Measurements from ENCODE around the gene ENO2.
"Not testable (repeated sequence)": the region's sequence is repeated elsewhere in the genome, so short reads cannot be mapped to it uniquely, and the experiment has no call there.

ENO2 gene

GRCh38 chr12:6904280-6905276 lies 9.8 kb upstream of the ENO2 start, which contains the start of gene LRRC23:
Gene LRRC23, plus strand, starts transcription at chr12:6904822. Its CDS starts 812 bp downstream, at chr12:6905634.
- in situ Hi-C loops (cut with HindIII; ENCODE audit: low pct_ligation_motif_present, low sequenced_read_pairs), result no loop called here

DNA sequence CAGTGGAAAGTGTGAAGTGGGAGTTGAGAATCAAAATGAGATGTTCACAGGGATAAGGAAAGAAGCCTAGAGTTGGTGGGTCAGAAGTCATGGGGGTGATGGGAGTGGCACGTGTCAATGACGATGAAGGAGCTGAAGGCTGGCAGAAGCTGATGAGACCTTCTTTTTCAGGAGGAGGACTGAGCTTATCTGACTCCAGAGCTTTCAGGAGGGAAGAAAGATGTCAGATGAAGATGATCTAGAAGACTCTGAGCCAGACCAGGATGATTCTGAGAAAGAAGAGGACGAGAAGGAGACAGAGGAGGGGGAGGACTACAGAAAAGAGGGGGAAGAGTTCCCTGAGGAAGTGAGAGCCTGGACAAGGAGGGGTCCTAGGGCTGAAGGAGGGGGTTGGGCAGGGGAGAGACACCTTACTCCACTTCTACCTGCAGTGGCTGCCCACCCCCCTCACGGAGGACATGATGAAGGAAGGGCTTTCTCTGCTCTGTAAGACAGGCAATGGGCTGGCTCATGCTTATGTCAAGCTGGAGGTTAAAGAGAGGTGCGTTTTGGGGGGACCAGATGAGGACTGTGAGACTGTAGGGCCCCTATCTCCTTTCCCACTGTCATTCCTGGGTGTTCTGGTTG lies 8.9 kb upstream of the ENO2 start:
- in situ Hi-C loops (cut with HindIII; ENCODE audit: low pct_ligation_motif_present, low sequenced_read_pairs), result no loop called here
- Histone ChIP-seq H3K27me3 (replicated peaks) (no peaks in the 10 kb centered on the region), H3K27ac (no peak overlapping the region), H3K4me3 (ENCODE audit: low read depth, low read length) (peak overlapping the region; percentile 84), H3K36me3 (replicated peaks) (no peaks in the 10 kb centered on the region)
- TF ChIP-seq, protein P1, sequence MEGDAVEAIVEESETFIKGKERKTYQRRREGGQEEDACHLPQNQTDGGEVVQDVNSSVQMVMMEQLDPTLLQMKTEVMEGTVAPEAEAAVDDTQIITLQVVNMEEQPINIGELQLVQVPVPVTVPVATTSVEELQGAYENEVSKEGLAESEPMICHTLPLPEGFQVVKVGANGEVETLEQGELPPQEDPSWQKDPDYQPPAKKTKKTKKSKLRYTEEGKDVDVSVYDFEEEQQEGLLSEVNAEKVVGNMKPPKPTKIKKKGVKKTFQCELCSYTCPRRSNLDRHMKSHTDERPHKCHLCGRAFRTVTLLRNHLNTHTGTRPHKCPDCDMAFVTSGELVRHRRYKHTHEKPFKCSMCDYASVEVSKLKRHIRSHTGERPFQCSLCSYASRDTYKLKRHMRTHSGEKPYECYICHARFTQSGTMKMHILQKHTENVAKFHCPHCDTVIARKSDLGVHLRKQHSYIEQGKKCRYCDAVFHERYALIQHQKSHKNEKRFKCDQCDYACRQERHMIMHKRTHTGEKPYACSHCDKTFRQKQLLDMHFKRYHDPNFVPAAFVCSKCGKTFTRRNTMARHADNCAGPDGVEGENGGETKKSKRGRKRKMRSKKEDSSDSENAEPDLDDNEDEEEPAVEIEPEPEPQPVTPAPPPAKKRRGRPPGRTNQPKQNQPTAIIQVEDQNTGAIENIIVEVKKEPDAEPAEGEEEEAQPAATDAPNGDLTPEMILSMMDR (IDR thresholded peaks at IDR 0.05; ENCODE audit: low read depth, low read length, missing control alignments), result no peak
- no peak for DNase-seq

More at GRCh38 chr12:6904280-6905276, 9.8 kb upstream of the ENO2 start, which contains the start of gene LRRC23:
- TF ChIP-seq, protein P1 (IDR thresholded peaks at IDR 0.05; ENCODE audit: low read depth, low read length, missing control alignments), result no peak
- peak; percentile 96 for DNase-seq
- H3K27ac ChIP-seq, result peak within 1 kb of the TSS; percentile 25
- no peaks in the 10 kb centered on the region for H3K27me3 ChIP-seq (replicated peaks)
- no peaks in the 10 kb centered on the region for H3K36me3 ChIP-seq (replicated peaks)
- peak within 1 kb of the TSS; percentile 84 for H3K4me3 ChIP-seq (ENCODE audit: low read depth, low read length)

DNA sequence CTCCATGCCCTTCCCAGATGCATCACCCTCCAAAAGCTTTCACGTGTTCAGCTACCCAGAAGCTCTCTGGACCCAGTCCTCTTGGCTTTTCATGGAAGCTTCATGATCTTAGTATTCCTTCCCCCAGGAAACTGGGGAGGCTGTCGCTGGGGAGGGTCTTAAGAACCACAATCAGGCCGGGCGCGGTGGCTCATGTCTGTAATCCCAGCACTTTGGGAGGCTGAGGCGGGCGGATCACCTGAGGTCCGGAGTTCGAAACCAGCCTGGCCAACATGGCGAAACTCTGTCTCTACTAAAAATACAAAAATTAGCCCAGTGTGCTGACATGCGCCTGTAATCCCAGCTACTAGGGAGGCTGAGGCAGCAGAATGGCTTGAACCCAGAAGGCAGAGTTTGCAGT lies 6.2 kb upstream of the ENO2 start:
- H3K27ac ChIP-seq; H3K4me3 ChIP-seq (ENCODE audit: low read depth, low read length); H3K36me3 ChIP-seq (replicated peaks); H3K27me3 ChIP-seq (replicated peaks); DNase-seq; in situ Hi-C loops (cut with HindIII; ENCODE audit: low pct_ligation_motif_present, low sequenced_read_pairs): not testable (repeated sequence)

DNA sequence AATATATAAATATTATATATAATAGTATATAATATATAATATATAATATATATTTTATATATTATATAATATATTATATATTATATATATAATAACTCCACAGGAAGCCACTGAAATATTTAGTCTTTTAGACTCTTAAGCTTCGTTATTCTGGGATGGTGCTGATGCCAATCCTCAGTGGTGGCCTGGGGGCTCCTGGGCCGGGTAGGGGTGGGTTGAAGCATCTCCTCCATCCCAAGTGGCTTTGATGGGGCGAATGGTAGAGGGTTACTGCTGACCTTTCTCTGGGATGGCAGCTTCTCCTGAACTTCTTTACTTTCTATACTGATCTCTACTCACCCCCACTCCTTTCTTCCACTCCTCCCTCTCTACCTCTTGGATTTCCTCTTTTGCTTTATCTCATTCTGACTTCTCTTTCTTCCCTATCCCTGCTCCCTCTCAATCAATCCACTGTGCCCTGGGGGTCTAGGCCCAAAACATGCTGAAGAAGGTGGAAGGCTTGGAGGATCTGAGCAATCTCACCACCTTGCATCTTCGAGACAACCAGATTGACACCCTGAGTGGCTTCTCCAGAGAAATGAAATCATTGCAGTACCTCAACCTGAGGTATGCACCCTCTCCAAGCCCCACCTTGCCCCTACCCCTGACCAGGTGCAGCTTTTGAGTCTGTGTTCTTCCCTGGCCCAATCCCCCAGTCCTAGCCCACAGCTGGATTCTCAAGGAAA lies 4.8 kb upstream of the ENO2 start:
- H3K27ac ChIP-seq, result no peak overlapping the region
- in situ Hi-C loops (cut with HindIII; ENCODE audit: low pct_ligation_motif_present, low sequenced_read_pairs), result no loop called here

GRCh38 chr12:6912164-6912935 lies 2.0 kb upstream of the ENO2 start:
- no peak for DNase-seq
- H3K27me3 ChIP-seq (replicated peaks), result no peaks in the 10 kb centered on the region
- in situ Hi-C loops (cut with HindIII; ENCODE audit: low pct_ligation_motif_present, low sequenced_read_pairs), result no loop called here
- TF ChIP-seq, protein P1 (IDR thresholded peaks at IDR 0.05; ENCODE audit: low read depth, low read length, missing control alignments), result no peak
- H3K36me3 ChIP-seq (replicated peaks), result no peaks in the 10 kb centered on the region
- no peak overlapping the region for H3K4me3 ChIP-seq (ENCODE audit: low read depth, low read length)
- no peak overlapping the region for H3K27ac ChIP-seq

More for the DNA sequence above, 4.8 kb upstream of the ENO2 start:
- Histone ChIP-seq H3K27me3 (replicated peaks) (no peaks in the 10 kb centered on the region), H3K4me3 (ENCODE audit: low read depth, low read length) (no peak overlapping the region), H3K36me3 (replicated peaks) (no peaks in the 10 kb centered on the region)
- TF ChIP-seq, protein P1 (IDR thresholded peaks at IDR 0.05; ENCODE audit: low read depth, low read length, missing control alignments), result no peak
- no peak for DNase-seq
